Mucosa of stomach (tissue), 1 donor: ENCODE measurements around the gene SLC35G2.

Source experiments
- H3K27me3 ChIP-seq: one replicate; pipeline ENCODE4 v1.7.0; 2013; ENCODE audit warnings: mild to moderate bottlenecking, low read length; ENCODE audit not compliant: control insufficient read depth, insufficient read depth
- H3K36me3 ChIP-seq: one replicate; pipeline ENCODE4 v1.7.0; 2013; ENCODE audit warnings: low read length; ENCODE audit not compliant: control insufficient read depth, insufficient read depth
- H3K4me1 ChIP-seq: one replicate; pipeline ENCODE4 v1.7.0; 2013; ENCODE audit warnings: mild to moderate bottlenecking, low read length; ENCODE audit not compliant: control insufficient read depth, insufficient read depth
- H3K4me3 ChIP-seq: one replicate; pipeline ENCODE4 v1.7.0; 2013; ENCODE audit warnings: low read length
- H3K9ac ChIP-seq: one replicate; pipeline ENCODE4 v1.7.0; 2013; ENCODE audit warnings: mild to moderate bottlenecking, low read length, moderate library complexity
- H3K9me3 ChIP-seq: one replicate; pipeline ENCODE4 v1.7.0; 2013; ENCODE audit warnings: mild to moderate bottlenecking, low read length, moderate library complexity; ENCODE audit not compliant: control insufficient read depth
- donor health status: Pancreatic carcinoma.

Gene SLC35G2

DNA sequence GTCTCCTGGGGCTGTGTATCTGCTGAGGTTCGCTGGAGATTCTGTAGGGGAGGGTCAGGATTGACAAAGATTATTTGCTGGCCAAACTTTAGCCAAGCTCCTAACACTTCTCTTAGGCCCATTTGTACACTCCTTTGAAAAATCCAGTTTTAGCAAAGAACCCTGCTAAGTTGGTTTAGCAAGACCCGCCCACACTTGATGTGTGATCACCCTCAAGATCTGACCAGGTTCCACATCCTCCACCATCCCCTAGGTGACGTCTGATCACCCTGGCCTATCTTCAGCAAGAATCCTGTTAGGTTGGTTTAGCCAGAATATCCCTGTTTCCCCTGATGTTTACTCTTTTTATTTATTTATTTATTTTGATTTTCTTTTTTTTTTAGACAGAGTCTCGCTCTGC, 14.8 kb upstream of the SLC35G2 start:
- Histone ChIP-seq H3K27me3 (no peaks in the 10 kb centered on the region), H3K36me3 (no peaks in the 10 kb centered on the region), H3K4me1 (no peaks in the 10 kb centered on the region), H3K4me3 (no peak overlapping the region), H3K9me3 (no peaks in the 10 kb centered on the region), H3K9ac (no peak overlapping the region)

DNA sequence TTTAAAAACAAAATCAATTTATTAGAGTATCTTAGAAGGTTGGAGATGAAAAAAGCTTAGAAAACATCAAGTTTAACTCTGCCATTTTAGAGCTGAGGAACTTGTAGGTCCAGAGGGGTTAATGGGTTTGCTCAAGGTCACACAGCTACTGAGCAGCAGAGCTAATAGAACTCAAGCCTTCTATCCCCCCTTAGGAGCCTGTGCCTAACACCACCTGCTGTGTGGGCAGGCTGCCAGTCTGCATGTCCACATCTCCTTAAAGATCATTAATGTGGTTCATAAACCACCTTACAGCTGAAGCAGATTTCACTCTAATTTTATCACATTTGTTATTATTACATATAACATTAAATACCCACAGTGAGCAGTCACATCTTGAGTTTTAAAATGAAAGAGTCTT, 14.1 kb upstream of the SLC35G2 start:
- Histone ChIP-seq H3K4me3 (no peak overlapping the region), H3K9me3 (no peaks in the 10 kb centered on the region), H3K36me3 (no peaks in the 10 kb centered on the region), H3K27me3 (no peaks in the 10 kb centered on the region), H3K4me1 (no peaks in the 10 kb centered on the region), H3K9ac (no peak overlapping the region)

DNA sequence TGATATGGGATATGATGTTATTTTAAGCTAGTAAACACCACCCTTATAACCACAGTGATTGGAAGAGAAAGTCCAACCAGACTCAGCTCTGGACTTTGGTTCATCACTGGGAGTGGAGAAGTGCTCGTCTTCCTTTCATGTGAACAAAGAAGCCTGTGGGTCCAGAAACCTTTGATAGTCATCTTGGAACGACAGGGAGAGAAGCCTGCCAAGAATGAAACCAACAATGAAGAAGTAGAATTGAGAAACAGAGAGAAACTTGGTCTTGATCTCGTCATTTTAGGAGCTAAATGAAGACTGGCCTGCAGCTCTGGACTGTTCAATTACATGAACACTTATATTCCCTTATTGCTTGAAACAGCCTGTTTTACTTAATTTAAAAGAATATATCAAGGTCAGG, 13.1 kb upstream of the SLC35G2 start:
- no peak overlapping the region for H3K4me3 ChIP-seq
- no peaks in the 10 kb centered on the region for H3K36me3 ChIP-seq
- H3K9me3 ChIP-seq = no peaks in the 10 kb centered on the region
- H3K4me1 ChIP-seq = no peaks in the 10 kb centered on the region
- H3K27me3 ChIP-seq = no peaks in the 10 kb centered on the region
- H3K9ac ChIP-seq = no peak overlapping the region

DNA sequence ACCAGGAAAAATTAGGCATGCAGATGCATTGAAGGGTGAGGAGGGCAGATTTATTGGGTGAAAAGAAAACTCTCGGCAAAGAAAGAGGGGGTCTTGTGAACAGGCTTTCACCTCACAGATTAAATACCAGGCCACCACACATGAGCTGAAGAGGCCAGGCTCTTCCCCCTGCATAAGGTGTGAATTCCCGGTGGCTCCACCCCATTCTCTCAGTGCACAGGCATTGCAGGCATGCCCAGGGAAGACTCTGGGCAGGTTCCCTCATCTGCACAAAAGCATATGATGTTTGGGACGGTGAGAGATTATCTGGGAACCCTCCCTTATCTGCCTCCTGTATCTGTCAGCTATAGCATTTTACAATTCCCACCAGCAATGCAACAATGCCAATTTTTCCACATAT, 7.2 kb upstream of the SLC35G2 start:
- Histone ChIP-seq H3K36me3 (no peaks in the 10 kb centered on the region), H3K9me3 (no peaks in the 10 kb centered on the region)

DNA sequence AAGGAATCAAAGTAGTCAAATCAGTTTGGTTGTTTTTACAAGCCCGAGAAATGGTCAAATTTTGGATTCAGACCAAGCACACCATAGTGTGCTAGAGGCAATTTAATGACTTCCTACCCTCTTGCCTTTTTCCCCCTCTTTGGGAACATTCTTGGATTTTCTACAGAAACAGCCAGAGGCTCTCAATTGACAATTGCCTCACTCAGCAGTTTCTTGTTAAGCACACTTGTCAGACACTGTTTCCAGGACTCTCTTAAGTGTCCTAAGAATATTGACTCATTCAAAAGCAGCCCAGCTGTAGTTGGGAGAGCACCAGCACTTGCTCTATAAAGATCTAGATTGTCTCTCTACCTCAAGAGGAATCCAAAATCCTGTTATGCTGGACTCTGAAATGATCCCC, 1.5 kb upstream of the SLC35G2 start:
- Histone ChIP-seq H3K9ac (no peak overlapping the region), H3K9me3 (no peaks in the 10 kb centered on the region), H3K4me1 (peaks cover 4% of the 10 kb centered on the region)

More for the DNA sequence above, 7.2 kb upstream of the SLC35G2 start:
- Histone ChIP-seq H3K4me3 (no peak overlapping the region), H3K4me1 (no peaks in the 10 kb centered on the region), H3K27me3 (no peaks in the 10 kb centered on the region), H3K9ac (no peak overlapping the region)

DNA sequence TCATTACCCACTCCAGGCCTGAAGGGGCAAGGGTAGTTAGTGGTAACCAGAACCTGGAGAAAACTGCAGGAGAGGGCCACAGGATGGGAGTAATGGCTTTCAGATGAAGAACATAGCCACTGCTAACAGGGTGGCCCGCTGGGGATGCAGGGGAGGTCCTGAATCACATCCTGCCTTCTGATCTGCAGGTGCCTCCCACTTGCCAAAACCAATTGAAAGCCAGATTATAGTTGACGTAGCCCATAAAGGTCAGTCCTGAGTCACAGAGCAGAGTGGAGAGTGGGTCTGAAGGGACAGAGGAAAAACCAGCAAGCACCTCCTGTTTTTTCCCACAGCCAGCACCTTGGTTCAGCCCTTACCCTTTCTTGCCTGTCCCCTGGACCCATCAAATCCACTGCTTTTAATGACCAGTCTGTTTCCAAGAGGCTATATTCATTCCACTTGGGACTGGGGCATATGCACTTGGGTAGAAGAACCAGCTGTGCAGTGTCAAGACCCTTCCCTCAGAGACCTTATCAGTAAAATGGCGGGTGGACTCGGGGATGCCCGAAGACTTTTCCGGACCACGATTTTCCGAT, 646 bp upstream of the SLC35G2 start:
- H3K4me1 ChIP-seq = peaks cover 4% of the 10 kb centered on the region

More for the DNA sequence above, 1.5 kb upstream of the SLC35G2 start:
- no peaks in the 10 kb centered on the region for H3K36me3 ChIP-seq
- no peak overlapping the region for H3K4me3 ChIP-seq
- H3K27me3 ChIP-seq = peaks cover 33% of the 10 kb centered on the region

DNA sequence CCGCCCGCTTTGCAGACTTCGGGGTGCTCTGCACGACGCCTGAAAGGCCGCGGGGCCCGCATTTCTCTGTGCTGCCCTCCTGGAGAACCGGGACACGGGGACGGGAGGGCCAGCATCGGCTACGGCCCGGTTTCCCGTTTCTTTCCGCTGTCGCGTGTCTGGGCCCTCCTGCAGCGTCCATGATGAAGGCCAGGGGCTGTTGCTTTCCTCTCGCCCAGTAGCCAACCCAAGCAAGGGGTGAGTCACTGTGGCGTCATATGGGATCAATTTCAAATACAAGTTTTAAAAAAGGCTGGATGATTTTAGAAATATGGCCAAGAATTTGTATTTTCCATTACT, 435 bp downstream of the SLC35G2 start:
- H3K9me3 ChIP-seq = no peaks in the 10 kb centered on the region
- peaks cover 33% of the 10 kb centered on the region for H3K27me3 ChIP-seq
- H3K9ac ChIP-seq = peak overlapping the region; percentile 45
- H3K36me3 ChIP-seq = no peaks in the 10 kb centered on the region
- peaks cover 4% of the 10 kb centered on the region for H3K4me1 ChIP-seq
- H3K4me3 ChIP-seq = peak overlapping the region; percentile 56

More for the DNA sequence above, 646 bp upstream of the SLC35G2 start:
- H3K9me3 ChIP-seq = no peaks in the 10 kb centered on the region
- no peaks in the 10 kb centered on the region for H3K36me3 ChIP-seq
- peak overlapping the region; percentile 40 for H3K9ac ChIP-seq
- H3K27me3 ChIP-seq = peaks cover 33% of the 10 kb centered on the region
- peak overlapping the region; percentile 46 for H3K4me3 ChIP-seq

DNA sequence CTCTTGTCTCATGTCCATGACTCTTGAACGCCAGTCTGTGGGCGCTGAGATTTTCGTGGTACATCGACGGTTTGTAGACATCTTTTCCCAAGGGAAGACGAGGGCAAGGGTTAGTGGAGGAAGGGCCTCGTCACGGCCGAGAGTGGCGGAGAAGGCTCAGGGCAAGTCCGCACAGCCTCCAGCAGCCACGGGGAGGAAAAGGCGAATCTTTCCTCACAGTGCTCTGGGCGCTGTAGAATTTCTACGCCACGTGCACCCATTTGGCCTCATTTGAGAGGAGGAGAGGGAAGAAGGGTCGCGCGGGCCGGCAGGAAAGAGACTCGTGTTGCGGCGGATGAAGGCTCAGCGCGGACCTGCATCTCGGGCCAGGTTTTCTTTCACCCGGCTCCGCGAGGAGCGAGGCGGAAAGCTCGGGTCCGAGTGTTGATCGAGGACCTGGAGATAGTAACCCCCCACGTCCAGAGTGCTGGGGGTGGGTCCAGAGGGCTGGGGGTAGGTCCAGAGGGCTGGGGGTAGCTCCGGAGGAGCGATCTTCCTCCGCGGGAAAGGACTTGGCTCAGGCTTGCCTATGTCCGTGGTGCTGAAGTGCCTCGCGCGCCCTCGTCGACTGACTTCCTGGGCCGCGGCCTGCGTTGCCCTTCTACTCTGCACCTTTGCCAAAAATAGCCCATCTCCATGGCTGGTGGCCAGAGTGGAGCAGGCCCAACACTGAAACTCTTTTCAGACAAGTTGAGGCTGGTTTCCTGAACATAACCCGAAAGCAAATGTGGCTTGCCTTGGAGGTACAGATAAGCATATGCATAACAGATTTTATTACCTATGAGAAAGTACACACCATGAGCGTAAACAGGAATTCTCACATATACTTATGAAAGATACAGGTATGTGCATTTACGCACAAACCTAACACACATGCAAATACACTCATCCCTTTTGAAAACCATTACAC, 1.1 kb downstream of the SLC35G2 start:
- peak overlapping the region; percentile 16 for H3K9ac ChIP-seq
- H3K27me3 ChIP-seq = peaks cover 33% of the 10 kb centered on the region
- no peaks in the 10 kb centered on the region for H3K36me3 ChIP-seq
- H3K4me1 ChIP-seq = peaks cover 4% of the 10 kb centered on the region
- peak overlapping the region; percentile 56 for H3K4me3 ChIP-seq
- H3K9me3 ChIP-seq = no peaks in the 10 kb centered on the region

DNA sequence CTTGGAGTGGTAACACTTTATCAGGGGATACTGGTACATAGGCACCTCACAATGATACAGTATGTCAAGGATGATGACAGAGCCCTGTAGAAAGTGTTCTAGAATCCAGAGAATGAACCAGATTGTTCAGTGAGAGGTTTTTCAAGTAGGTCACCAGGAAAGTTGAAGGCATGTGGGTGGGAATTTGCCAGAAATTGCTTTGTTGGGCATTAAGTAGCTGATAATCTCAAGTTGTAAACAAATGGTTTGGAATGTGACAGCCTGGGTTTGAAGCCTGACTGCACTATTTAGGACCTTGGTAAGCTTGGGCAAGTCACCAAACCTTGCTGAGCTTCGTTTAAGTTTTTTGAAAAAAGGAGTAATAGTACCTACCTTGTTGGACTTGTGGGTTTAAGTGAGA, 12.5 kb downstream of the SLC35G2 start:
- Histone ChIP-seq H3K4me1 (no peaks in the 10 kb centered on the region), H3K9me3 (no peaks in the 10 kb centered on the region), H3K9ac (no peak overlapping the region), H3K27me3 (no peaks in the 10 kb centered on the region), H3K4me3 (no peak overlapping the region), H3K36me3 (no peaks in the 10 kb centered on the region)

DNA sequence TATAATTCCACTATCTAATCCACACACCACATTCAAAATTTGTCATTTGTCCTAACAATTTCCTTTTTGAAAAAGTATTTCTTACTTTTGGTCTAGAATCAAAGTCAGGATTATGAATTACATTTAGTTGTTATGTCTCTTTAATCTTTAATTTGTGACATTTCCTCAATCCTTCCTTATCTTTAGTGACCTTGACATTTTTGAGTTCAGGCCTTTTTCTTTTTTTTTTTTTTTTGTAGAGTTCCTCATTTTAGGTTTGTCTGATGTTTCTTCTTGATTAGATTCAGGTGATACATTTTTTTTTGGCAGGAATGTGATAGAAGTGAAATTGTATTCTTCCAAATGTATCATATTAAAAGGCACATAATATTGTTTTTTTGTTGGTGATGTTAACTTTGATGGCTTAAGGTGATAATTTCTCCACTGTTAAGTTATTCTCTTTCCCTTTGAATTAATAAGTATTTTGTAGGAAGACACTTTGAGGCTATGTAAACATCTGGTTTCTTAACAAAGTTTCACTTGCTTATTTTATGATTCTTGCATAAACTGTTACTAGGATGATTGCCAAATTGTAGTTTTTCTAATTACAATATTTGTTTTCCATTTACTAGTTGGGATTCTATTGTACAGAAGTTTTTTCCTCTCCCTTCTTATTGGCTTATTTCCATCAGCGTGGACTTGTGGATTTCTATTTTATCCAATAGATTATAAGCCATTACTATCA, 16.3 kb downstream of the SLC35G2 start:
- Histone ChIP-seq H3K9me3 (no peaks in the 10 kb centered on the region), H3K4me1 (no peaks in the 10 kb centered on the region), H3K27me3 (no peaks in the 10 kb centered on the region), H3K4me3 (no peak overlapping the region), H3K9ac (no peak overlapping the region), H3K36me3 (no peaks in the 10 kb centered on the region)

DNA sequence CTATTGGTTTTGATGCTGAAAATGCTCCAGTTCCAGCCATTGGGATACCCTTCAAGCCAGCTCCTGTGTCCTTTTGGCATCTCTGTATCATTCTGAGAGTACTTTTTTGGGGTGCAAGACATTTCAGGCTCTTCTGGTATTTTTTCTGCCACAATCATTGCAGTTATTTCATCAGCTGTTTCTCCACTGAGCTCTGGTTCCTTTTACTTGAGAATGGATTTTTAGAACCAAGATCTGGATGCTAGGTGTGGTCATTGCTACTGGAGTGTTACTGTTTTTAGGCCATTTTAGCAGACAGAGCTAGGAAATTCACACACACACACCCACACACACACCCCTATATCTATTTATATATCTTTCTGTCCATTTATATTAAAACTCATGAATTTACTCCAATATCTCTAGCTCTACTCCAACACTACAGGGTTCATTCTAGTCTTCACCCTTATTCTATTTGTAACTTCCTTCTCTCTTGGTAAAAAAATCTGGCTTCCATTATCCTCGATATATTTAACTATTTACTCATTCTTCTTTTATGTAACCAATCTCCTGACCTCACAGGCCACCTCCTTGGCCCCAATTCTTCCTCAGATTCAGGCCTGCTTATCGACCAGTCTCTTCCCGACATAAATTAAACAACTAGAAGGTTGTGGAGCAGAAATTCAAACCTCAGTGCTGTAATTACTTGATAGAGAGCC, 17.0 kb downstream of the SLC35G2 start:
- Histone ChIP-seq H3K9me3 (no peaks in the 10 kb centered on the region), H3K36me3 (no peaks in the 10 kb centered on the region), H3K4me3 (no peak overlapping the region), H3K9ac (no peak overlapping the region), H3K4me1 (no peaks in the 10 kb centered on the region), H3K27me3 (no peaks in the 10 kb centered on the region)
